Heart right ventricle (tissue), 16 donors: ENCODE results near the gene NOXA1. TPM values are rescaled to one million over a fixed set of nuclear protein-coding genes. Genes with fewer than 3 reads are reported as not detected.

Experiments
- ATAC-seq, 8 donors: fragments of 200-7000 bp; cut with Tn5 transposase; one replicate each; pipeline ENCODE4 v1.9.1; 2020; ENCODE audit warnings: mild to moderate bottlenecking in 8 of 8, moderate library complexity in 8 of 8, moderate number of reproducible peaks in 1 of 8
- DNase-seq, 2 donors: peaks; one replicate each; pipeline ENCODE4 v3.0.0-alpha.2; 2020
- H3K27ac ChIP-seq, 10 donors: fragments of 200-600 bp; sonication (generic) in 2 of 10; one replicate each; pipeline versions ENCODE4 v1.5.0 to v1.8.0; 2020 to 2022; ENCODE audit warnings: mild to moderate bottlenecking in 3 of 10
- H3K27me3 ChIP-seq, 7 donors: fragments of 200-600 bp; one replicate each; pipeline ENCODE4 v1.8.0; 2021 to 2022; ENCODE audit warnings: mild to moderate bottlenecking in 2 of 7
- H3K36me3 ChIP-seq, 9 donors: fragments of 200-600 bp; sonication (generic) in 1 of 9; one replicate each; pipeline versions ENCODE4 v1.5.0 to v1.8.0; 2020 to 2022; ENCODE audit warnings: mild to moderate bottlenecking in 2 of 9
- H3K4me1 ChIP-seq, 9 donors: fragments of 200-600 bp; sonication (generic) in 1 of 9; one replicate each; pipeline versions ENCODE4 v1.5.0 to v1.8.0; 2020 to 2022; ENCODE audit warnings: mild to moderate bottlenecking in 4 of 9
- H3K4me3 ChIP-seq, 10 donors: fragments of 200-600 bp; sonication (generic) in 2 of 10; one replicate each; pipeline versions ENCODE4 v1.5.0 to v1.8.0; 2020 to 2022; ENCODE audit warnings: mild to moderate bottlenecking in 7 of 10, moderate library complexity in 2 of 10
- H3K9me3 ChIP-seq, 11 donors: fragments of 200-600 bp in 10 of 11; sonication (generic) in 2 of 11; one replicate each; pipeline versions ENCODE4 v1.5.0 to v1.8.0; 2013 to 2022; ENCODE audit warnings: mild to moderate bottlenecking in 2 of 11, control low read depth in 1 of 11, moderate library complexity in 1 of 11
- WGBS, 2 donors: extraction: QIAGEN DNeasy Blood & Tissue Kit; methylation state at CpG; one replicate each; pipeline ENCODE4 v1.1.7; 2013; ENCODE audit warnings: inconsistent platforms in 1 of 2; 5-methylcytosine and 5-hydroxymethylcytosine counted together
- intact Hi-C, 10 donors: fragments of 100-400 bp; cut with DNase I; formaldehyde crosslinking; loops; one replicate each; pipeline versions ENCODE4 v1.11.1 to v1.14.2; 2022
- polyA plus RNA-seq, 2 donors: library from polyadenylated mRNA; stranded (reverse); fragments of 200-250 nt; gene quantifications; one replicate each; pipeline ENCODE4 v1.2.3, GENCODE V29; 2013
- total RNA-seq, 10 donors: library from RNA; stranded (reverse); fragmentation: NEBNext Ultra II Directional in 3 of 10; extraction: Animal tissue kit (Norgen Biotek cat#: 25700) in 3 of 10; gene quantifications; one replicate each; pipeline versions ENCODE4 v1.2.1 to v1.2.4, GENCODE V29; 2021 to 2023
- TF ChIP-seq, protein P1 (sequence below), 9 donors: fragments of 200-600 bp; sonication (generic) in 2 of 9; IDR thresholded peaks; one replicate each; pipeline versions ENCODE4 v1.5.0 to v1.8.0; 2021 to 2022; ENCODE audit warnings: antibody characterized with exemption in 9 of 9, mild to moderate bottlenecking in 5 of 9, moderate library complexity in 1 of 9
- donor health status: Arrhythmogenic right ventricular cardiomyopathy.
- donor health status: ischemic (EF 13 %, LVEDD 7.1; RV severe dilation, severe dysfunction).
- donor health status: healthy with polysubstance abuse.
- donor health status: DM: no; HTN: yes; CAD: no.
- donor health status: DM: no; HTN: no; CAD: no.
- donor health status: ischemic (EF 25% LVEDD 6.9; RV normal size, moderate dysfunction).
- donor health status: ischemic (EF 25% LVEDD 5.7; RV mildly dilated, moderate dysfunction).
- donor health status: healthy.
- donor health status: DM: yes; HTN: yes; CAD: no.
- donor health status: Ischemic cardiomyopathy.
- donor health status: ischemic (EF 35%, LVEDD 5.7; RV mildly dilated, moderate dysfunction).
- donor health status: nonischemic (EF 11% LVEDD 7.7; RV severe dilation, severe dysfunction).
- donor health status: DM: yes; HTN: yes; CAD: no.
- donor health status: PGD.
- donor health status: ischemic (EF 29% LVEDD 5.4; RV normal size, mild dysfunction).
- donor health status: nonischemic (EF 23%, LVEDD 6.1; RV moderate dilation, normal function).

Gene NOXA1
- total and polyA plus RNA-seq, 12 donors: 0.62 to 10.6 (median 3.0) TPM

DNA sequence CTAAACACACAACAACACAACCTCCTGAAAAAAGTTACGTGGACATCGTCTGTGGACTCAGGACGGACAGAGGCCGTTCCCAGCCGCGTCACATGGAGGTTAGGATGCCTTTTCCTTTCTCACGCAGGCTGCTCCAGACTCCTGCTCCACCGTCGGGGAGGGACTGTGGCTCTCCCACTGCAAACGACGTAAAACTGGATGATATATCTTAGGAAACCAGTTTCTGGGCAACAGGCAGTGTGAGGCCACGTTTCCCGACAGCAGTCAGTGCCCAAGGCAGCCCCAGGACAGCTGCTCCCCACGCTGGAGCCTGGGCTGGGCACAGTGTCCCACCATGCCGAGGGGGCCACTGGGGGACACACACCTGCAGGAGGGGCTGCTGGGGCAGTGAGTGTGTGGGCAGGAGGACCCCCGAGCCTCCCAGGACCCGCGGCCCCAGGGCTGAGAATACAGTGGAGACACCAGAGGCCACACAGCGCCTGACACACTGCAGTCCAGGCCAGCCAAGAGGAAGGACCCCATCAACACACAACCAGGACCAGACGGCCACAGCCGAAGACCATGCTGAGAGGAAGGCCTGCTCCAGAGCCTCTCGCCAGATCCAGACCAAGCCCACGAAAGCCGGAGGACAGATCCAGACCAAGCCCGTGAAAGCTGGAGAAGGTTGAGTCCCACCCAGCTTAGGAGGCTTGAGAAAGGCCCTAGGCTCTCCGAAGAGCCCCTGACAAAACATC lies 26.4 kb upstream of the NOXA1 start:
- 92 to 93% methylated on average over 24 to 26 of the region's 26 CpGs for WGBS, 2 donors
- peaks cover 0 to 4% (median 0%) of the 10 kb centered on the region in 11 donors for H3K9me3 ChIP-seq
- H3K4me3 ChIP-seq: no peak overlapping the region
- no peak for DNase-seq
- no peak for ATAC-seq
- H3K27ac ChIP-seq: no peak overlapping the region
- H3K4me1 ChIP-seq: peaks cover 0 to 7% (median 0%) of the 10 kb centered on the region in 9 donors
- H3K36me3 ChIP-seq: peaks cover 0 to 14% (median 0%) of the 10 kb centered on the region in 9 donors
- no peaks in the 10 kb centered on the region for H3K27me3 ChIP-seq
- intact Hi-C loops: loop anchor here in 1 of 10 donors (10.0 kb wide), 1 partner anchor 52 kb away; no protein-coding TSS in a partner anchor
- TF ChIP-seq, protein P1, sequence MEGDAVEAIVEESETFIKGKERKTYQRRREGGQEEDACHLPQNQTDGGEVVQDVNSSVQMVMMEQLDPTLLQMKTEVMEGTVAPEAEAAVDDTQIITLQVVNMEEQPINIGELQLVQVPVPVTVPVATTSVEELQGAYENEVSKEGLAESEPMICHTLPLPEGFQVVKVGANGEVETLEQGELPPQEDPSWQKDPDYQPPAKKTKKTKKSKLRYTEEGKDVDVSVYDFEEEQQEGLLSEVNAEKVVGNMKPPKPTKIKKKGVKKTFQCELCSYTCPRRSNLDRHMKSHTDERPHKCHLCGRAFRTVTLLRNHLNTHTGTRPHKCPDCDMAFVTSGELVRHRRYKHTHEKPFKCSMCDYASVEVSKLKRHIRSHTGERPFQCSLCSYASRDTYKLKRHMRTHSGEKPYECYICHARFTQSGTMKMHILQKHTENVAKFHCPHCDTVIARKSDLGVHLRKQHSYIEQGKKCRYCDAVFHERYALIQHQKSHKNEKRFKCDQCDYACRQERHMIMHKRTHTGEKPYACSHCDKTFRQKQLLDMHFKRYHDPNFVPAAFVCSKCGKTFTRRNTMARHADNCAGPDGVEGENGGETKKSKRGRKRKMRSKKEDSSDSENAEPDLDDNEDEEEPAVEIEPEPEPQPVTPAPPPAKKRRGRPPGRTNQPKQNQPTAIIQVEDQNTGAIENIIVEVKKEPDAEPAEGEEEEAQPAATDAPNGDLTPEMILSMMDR (IDR thresholded peaks at IDR 0.05): no peak

DNA sequence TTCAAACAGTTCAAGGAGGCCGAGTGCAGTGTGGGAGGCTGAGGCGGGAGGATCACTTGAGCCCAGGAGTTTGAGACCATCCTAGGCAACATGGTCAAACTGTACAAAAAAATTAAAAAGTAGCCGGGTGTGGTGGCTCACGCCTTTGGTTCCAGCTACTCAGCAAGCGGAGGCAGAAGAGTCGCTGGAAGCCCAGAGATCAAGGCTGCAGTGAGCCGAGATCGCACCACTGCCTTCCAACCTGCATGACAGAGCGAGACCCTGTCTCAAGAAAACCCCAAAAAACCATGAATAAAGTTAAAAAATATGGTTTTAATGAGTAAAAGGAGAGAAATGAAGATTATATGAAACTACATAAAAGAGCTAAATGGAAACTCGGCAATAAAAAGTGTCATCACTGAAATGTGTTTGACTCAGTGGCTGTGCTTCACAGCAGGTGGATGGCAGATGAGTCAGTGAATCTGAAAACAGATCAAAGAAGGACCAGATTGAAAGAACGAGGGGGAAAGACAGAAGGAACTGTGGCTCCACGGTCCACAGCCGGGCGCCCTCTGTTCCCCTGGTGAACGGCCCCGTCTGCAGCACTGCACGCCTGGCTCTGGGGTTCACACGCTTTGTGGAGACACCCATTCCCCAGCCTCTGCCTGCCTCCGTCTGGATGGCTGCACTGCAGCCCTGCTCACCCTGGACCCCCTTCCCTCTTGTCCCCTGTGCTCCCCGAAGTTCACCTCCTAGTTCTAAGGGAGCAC lies 25.3 kb upstream of the NOXA1 start:
- H3K36me3 ChIP-seq: peaks cover 0 to 9% (median 0%) of the 10 kb centered on the region in 9 donors
- H3K4me1 ChIP-seq: peaks cover 0 to 7% (median 0%) of the 10 kb centered on the region in 9 donors
- H3K9me3 ChIP-seq: peaks cover 0 to 4% (median 0%) of the 10 kb centered on the region in 11 donors
- no peak overlapping the region for H3K4me3 ChIP-seq
- DNase-seq: no peak
- WGBS, 2 donors: 98% methylated on average over 20 of the region's 20 CpGs
- intact Hi-C loops: loop anchor here in 1 of 10 donors (10.0 kb wide), 1 partner anchor 53 kb away; no protein-coding TSS in a partner anchor
- no peaks in the 10 kb centered on the region for H3K27me3 ChIP-seq
- TF ChIP-seq, protein P1 (IDR thresholded peaks at IDR 0.05): no peak
- H3K27ac ChIP-seq: no peak overlapping the region
- no peak for ATAC-seq

DNA sequence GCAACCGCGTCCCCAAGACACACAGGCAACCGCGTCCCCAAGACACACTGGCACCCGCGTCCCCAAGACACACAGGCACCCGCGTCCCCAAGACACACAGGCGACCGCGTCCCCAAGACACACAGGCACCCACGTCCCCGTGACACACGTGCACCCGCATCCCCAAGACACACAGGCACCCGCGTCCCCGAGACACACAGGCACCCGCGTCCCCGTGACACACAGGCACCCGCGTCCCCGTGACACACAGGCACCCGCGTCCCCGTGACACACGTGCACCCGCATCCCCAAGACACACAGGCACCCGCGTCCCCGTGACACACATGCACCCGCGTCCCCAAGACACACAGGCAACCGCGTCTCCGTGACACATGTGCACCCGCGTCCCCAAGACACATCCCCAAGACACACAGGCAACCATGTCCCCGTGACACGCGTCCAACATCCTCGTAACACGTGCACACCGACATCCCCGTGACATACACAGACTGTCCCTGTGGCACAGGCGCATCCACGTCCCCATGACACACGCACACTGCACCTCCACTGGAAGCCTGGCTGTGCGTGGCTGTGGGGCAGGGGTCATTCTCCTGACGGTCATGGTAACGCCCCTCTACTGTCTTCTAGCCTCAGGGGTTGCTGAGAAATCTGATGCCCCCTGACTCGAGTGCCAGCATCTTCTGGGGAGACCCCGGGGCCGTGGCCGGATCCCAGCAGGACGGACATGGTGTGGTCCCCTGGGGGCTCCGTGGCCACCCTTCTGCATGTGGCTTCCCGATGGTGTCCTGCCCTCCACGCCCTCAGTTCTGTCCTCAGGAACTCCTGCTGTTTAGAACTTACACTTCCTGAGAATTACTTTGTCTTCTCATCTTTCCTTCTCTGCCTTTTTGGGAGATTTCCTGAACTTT lies 24.4 kb upstream of the NOXA1 start:
- Histone ChIP-seq H3K27ac (no peak overlapping the region), H3K4me3 (no peak overlapping the region), H3K36me3 (peaks cover 0 to 8% (median 0%) of the 10 kb centered on the region in 9 donors), H3K27me3 (no peaks in the 10 kb centered on the region), H3K4me1 (peaks cover 0 to 7% (median 0%) of the 10 kb centered on the region in 9 donors), H3K9me3 (peaks cover 0 to 4% (median 0%) of the 10 kb centered on the region in 11 donors)
- 95 to 96% methylated on average over 53 to 60 of the region's 60 CpGs for WGBS, 2 donors
- TF ChIP-seq, protein P1 (IDR thresholded peaks at IDR 0.05): no peak
- DNase-seq (no peak), ATAC-seq (no peak)
- intact Hi-C loops: loop anchor here in 1 of 10 donors (10.0 kb wide), 1 partner anchor 54 kb away; no protein-coding TSS in a partner anchor
